ENCODE measurements around the gene DENND2D.

DENND2D gene

DNA sequence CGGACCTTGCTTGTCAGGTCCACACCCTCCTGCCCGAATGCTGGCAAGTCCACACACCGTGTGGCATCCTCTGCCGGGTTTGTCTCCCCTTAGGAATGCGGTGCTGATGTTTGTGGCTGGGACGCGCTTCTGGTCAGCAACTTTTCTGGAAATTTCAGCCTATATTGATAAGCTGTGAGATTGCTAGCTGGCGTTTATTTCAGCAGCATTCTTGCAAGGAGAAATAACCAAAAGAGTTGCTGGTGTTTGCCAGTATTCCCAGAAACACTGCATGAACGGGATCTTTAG lies 59.8 kb downstream of the DENND2D start:
- ChIA-PET CTCF (no interaction called here), POLR2A (no interaction called here)
- H3K4me3 ChIP-seq (ENCODE audit: low read depth, low read length) = peak overlapping the region; percentile 88
- DNase-seq (ENCODE audit: low read depth, low spot score) = no peak
- TF ChIP-seq, protein P1, sequence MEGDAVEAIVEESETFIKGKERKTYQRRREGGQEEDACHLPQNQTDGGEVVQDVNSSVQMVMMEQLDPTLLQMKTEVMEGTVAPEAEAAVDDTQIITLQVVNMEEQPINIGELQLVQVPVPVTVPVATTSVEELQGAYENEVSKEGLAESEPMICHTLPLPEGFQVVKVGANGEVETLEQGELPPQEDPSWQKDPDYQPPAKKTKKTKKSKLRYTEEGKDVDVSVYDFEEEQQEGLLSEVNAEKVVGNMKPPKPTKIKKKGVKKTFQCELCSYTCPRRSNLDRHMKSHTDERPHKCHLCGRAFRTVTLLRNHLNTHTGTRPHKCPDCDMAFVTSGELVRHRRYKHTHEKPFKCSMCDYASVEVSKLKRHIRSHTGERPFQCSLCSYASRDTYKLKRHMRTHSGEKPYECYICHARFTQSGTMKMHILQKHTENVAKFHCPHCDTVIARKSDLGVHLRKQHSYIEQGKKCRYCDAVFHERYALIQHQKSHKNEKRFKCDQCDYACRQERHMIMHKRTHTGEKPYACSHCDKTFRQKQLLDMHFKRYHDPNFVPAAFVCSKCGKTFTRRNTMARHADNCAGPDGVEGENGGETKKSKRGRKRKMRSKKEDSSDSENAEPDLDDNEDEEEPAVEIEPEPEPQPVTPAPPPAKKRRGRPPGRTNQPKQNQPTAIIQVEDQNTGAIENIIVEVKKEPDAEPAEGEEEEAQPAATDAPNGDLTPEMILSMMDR (IDR thresholded peaks at IDR 0.05; ENCODE audit: insufficient read depth, low read length, missing control alignments) = no peak

- TF ChIP-seq, protein P1 (IDR thresholded peaks at IDR 0.05; ENCODE audit: insufficient read depth, low read length, missing control alignments) = no peak
- POLR2A ChIA-PET = interaction anchor here (0.6 kb wide), 1 partner anchor 20 kb away, joined by 3 read pairs; no protein-coding TSS in a partner anchor
- CTCF ChIA-PET = interaction anchor here (0.8 kb wide), 1 partner anchor 10 kb away, joined by 3 read pairs; no protein-coding TSS in a partner anchor
- H3K4me3 ChIP-seq (ENCODE audit: low read depth, low read length) = peak within 1 kb of the TSS; percentile 88
- DNase-seq (ENCODE audit: low read depth, low spot score) = peak; percentile 63
Measured at GRCh38 chr1:111139956-111140679, 60.3 kb downstream of the DENND2D start, which contains the start of the genes CEPT1 and DRAM2. CEPT1 (plus strand) TSS chr1:111140223; CDS start chr1:111147715, 7,492 bp downstream. DRAM2 (minus strand) TSS chr1:111140093; CDS start chr1:111131554, 8,539 bp downstream.

GRCh38 chr1:111139324-111139955 lies 61.0 kb downstream of the DENND2D start:
- ChIA-PET POLR2A (interaction anchor here (0.6 kb wide), 1 partner anchor 19 kb away, joined by 3 read pairs; no protein-coding TSS in a partner anchor), CTCF (interaction anchor here (0.8 to 1.3 kb wide), 2 partner anchors 11 to 13 kb away, joined by 3 to 6 read pairs; no protein-coding TSS in a partner anchor)
- peak overlapping the region; percentile 88 for H3K4me3 ChIP-seq (ENCODE audit: low read depth, low read length)
- TF ChIP-seq, protein P1 (IDR thresholded peaks at IDR 0.05; ENCODE audit: insufficient read depth, low read length, missing control alignments) = no peak
- DNase-seq (ENCODE audit: low read depth, low spot score) = no peak

All from AG04449 (cell line).